ENCODE measurements around the gene LPP. TPM values are rescaled to one million over a fixed set of nuclear protein-coding genes. Genes with fewer than 3 reads are reported as not detected.

LPP gene
- total RNA-seq, 1 donor from 2014 or later: 14.2 TPM

DNA sequence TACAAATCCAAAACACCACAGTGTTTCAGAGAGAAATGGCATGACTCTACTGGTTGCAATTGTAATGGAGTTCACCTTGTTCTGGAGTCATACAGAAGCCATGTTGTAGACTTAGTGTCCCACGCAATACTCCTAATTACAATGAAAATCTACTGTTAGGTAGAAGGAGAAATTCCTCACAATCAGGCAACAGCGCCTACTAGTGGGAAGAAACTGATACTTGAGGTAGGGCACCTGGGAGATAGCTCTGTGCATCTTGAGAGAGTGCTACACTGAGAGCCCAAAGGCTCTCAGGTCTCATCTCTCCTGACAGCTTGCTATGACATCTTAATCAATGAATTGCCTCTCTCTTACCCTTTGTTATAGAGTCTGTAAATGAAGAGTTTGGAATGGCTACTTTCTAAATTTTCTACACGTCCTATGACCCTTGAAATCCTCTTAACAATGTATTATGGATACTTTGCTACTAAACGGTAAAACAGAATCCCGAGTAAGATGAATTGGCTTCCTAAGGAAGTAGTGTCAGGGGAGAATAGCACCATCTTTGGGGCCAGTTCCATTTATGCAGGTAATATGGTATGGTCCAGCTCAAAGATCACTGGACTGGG, 595.2 kb downstream of the LPP start:
- DNase-seq (ENCODE audit: low read depth): peak; percentile 34

GRCh38 chr3:188749830-188750229, 595.9 kb downstream of the LPP start:
- DNase-seq (ENCODE audit: low read depth) (no peak), FAIRE-seq (no peak)
- Histone ChIP-seq H3K4me3 (ENCODE audit: low read depth, low read length) (no peak overlapping the region), H3K27me3 (ENCODE audit: control insufficient read depth, insufficient read depth, low read length) (no peaks in the 10 kb centered on the region), H3K36me3 (ENCODE audit: control insufficient read depth, insufficient read depth, low read length) (no peaks in the 10 kb centered on the region)
- no peak for TF ChIP-seq CTCF (IDR thresholded peaks at IDR 0.05; ENCODE audit: insufficient read depth, low read length, severe bottlenecking)

More for the DNA sequence above, 595.2 kb downstream of the LPP start:
- Histone ChIP-seq H3K4me3 (ENCODE audit: low read depth, low read length) (no peak overlapping the region), H3K36me3 (ENCODE audit: control insufficient read depth, insufficient read depth, low read length) (no peaks in the 10 kb centered on the region), H3K27me3 (ENCODE audit: control insufficient read depth, insufficient read depth, low read length) (no peaks in the 10 kb centered on the region)
- FAIRE-seq: peak; percentile 89
- peak; percentile 64 for TF ChIP-seq CTCF (IDR thresholded peaks at IDR 0.05; ENCODE audit: insufficient read depth, low read length, severe bottlenecking)

GRCh38 chr3:188750617-188751016, 596.7 kb downstream of the LPP start:
- TF ChIP-seq CTCF (IDR thresholded peaks at IDR 0.05; ENCODE audit: insufficient read depth, low read length, severe bottlenecking): no peak
- Histone ChIP-seq H3K4me3 (ENCODE audit: low read depth, low read length) (no peak overlapping the region), H3K27me3 (ENCODE audit: control insufficient read depth, insufficient read depth, low read length) (no peaks in the 10 kb centered on the region), H3K36me3 (ENCODE audit: control insufficient read depth, insufficient read depth, low read length) (no peaks in the 10 kb centered on the region)
- DNase-seq (ENCODE audit: low read depth): no peak
- no peak for FAIRE-seq

- no peak for TF ChIP-seq CTCF (IDR thresholded peaks at IDR 0.05; ENCODE audit: insufficient read depth, low read length, severe bottlenecking)
- DNase-seq (ENCODE audit: low read depth) (no peak), FAIRE-seq (no peak)
- Histone ChIP-seq H3K27me3 (ENCODE audit: control insufficient read depth, insufficient read depth, low read length) (no peaks in the 10 kb centered on the region), H3K36me3 (ENCODE audit: control insufficient read depth, insufficient read depth, low read length) (no peaks in the 10 kb centered on the region), H3K4me3 (ENCODE audit: low read depth, low read length) (no peak overlapping the region)
Measured at GRCh38 chr3:188752850-188753249, 598.9 kb downstream of the LPP start.

- FAIRE-seq: no peak
- H3K36me3 ChIP-seq (ENCODE audit: control insufficient read depth, insufficient read depth, low read length): no peaks in the 10 kb centered on the region
- DNase-seq (ENCODE audit: low read depth): no peak
- no peak overlapping the region for H3K4me3 ChIP-seq (ENCODE audit: low read depth, low read length)
- no peaks in the 10 kb centered on the region for H3K27me3 ChIP-seq (ENCODE audit: control insufficient read depth, insufficient read depth, low read length)
- TF ChIP-seq CTCF (IDR thresholded peaks at IDR 0.05; ENCODE audit: insufficient read depth, low read length, severe bottlenecking): no peak
Measured at GRCh38 chr3:188754267-188754666, 600.3 kb downstream of the LPP start.

GRCh38 chr3:188756241-188756640, 602.3 kb downstream of the LPP start:
- FAIRE-seq (no peak), DNase-seq (ENCODE audit: low read depth) (no peak)
- TF ChIP-seq CTCF (IDR thresholded peaks at IDR 0.05; ENCODE audit: insufficient read depth, low read length, severe bottlenecking): no peak
- Histone ChIP-seq H3K27me3 (ENCODE audit: control insufficient read depth, insufficient read depth, low read length) (no peaks in the 10 kb centered on the region), H3K36me3 (ENCODE audit: control insufficient read depth, insufficient read depth, low read length) (no peaks in the 10 kb centered on the region), H3K4me3 (ENCODE audit: low read depth, low read length) (no peak overlapping the region)
